HG03039 (cell line): ENCODE data around the gene PEAR1.

Source experiments
- ATAC-seq: cut with Tn5 transposase; IDR thresholded peaks from one replicate; pipeline ENCODE4 v1.9.1; 2021; ENCODE audit warnings: mild to moderate bottlenecking, moderate library complexity; ENCODE audit not compliant: unreplicated experiment

PEAR1 gene

GRCh38 chr1:156957634-156958033 lies 64.1 kb downstream of the PEAR1 start:
- no peak for ATAC-seq

GRCh38 chr1:156958247-156958714 lies 64.8 kb downstream of the PEAR1 start:
- no peak for ATAC-seq

- no peak for ATAC-seq
These were observed 65.9 kb downstream of the PEAR1 start for GRCh38 chr1:156959414-156959813.

- ATAC-seq = no peak
These were observed 66.4 kb downstream of the PEAR1 start for GRCh38 chr1:156959925-156960324.

- no peak for ATAC-seq
These were observed 68.2 kb downstream of the PEAR1 start for GRCh38 chr1:156961709-156962108.

- no peak for ATAC-seq
These were observed 70.1 kb downstream of the PEAR1 start for GRCh38 chr1:156963621-156964020.

- ATAC-seq = no peak
These were observed 70.9 kb downstream of the PEAR1 start for GRCh38 chr1:156964441-156964840.
